HG02943 (cell line): ENCODE results near the gene RNPS1.
A peak's percentile ranks its signal among the peaks of the same experiment; 100 is the strongest.

Source experiments
- ATAC-seq: cut with Tn5 transposase; IDR thresholded peaks from one replicate; pipeline ENCODE4 v1.9.1; 2021; ENCODE audit warnings: mild to moderate bottlenecking, low read depth, moderate library complexity; ENCODE audit not compliant: unreplicated experiment

The RNPS1 gene

GRCh38 chr16:2267913-2268666 lies at the start of gene RNPS1:
TSS of gene RNPS1 (minus strand) at chr16:2268126. CDS start at chr16:2264643, 3,483 bp downstream.
- peak; percentile 76 for ATAC-seq

GRCh38 chr16:2317231-2318020 lies 49.5 kb upstream of the RNPS1 start:
- no peak for ATAC-seq

- no peak for ATAC-seq
Measured at GRCh38 chr16:2308089-2308962, 40.4 kb upstream of the RNPS1 start.

GRCh38 chr16:2299915-2300192 lies 31.9 kb upstream of the RNPS1 start:
- ATAC-seq: no peak

- no peak for ATAC-seq
Measured at GRCh38 chr16:2299121-2299914, 31.4 kb upstream of the RNPS1 start.

GRCh38 chr16:2298621-2299020 lies 30.7 kb upstream of the RNPS1 start:
- no peak for ATAC-seq

- ATAC-seq: no peak
Measured at GRCh38 chr16:2297506-2297860, 29.6 kb upstream of the RNPS1 start.

- ATAC-seq: no peak
Measured at GRCh38 chr16:2296661-2297505, 29.0 kb upstream of the RNPS1 start.

GRCh38 chr16:2295056-2295798 lies 27.3 kb upstream of the RNPS1 start:
- no peak for ATAC-seq

GRCh38 chr16:2292221-2292620 lies 24.3 kb upstream of the RNPS1 start:
- no peak for ATAC-seq

GRCh38 chr16:2289282-2289681 lies 21.4 kb upstream of the RNPS1 start:
- ATAC-seq: no peak

- ATAC-seq: no peak
Measured at GRCh38 chr16:2288726-2289125, 20.8 kb upstream of the RNPS1 start.

GRCh38 chr16:2287916-2288547 lies 20.1 kb upstream of the RNPS1 start:
- no peak for ATAC-seq

GRCh38 chr16:2286550-2286949 lies 18.6 kb upstream of the RNPS1 start:
- ATAC-seq: no peak

- no peak for ATAC-seq
Measured at GRCh38 chr16:2285731-2286191, 17.8 kb upstream of the RNPS1 start.

- no peak for ATAC-seq
Measured at GRCh38 chr16:2284797-2285576, 17.1 kb upstream of the RNPS1 start.

GRCh38 chr16:2284001-2284770 lies 16.3 kb upstream of the RNPS1 start:
- no peak for ATAC-seq
